Adipose tissue (tissue), 3 donors: ENCODE measurements around the gene PDE4B. TPM values are rescaled to one million over a fixed set of nuclear protein-coding genes. Genes with fewer than 3 reads are reported as not detected.

Experiments
- H3K27ac ChIP-seq: one replicate; pipeline ENCODE4 v1.5.1; 2013; ENCODE audit warnings: low read depth, low read length
- WGBS, 3 donors: extraction: QIAGEN DNeasy Blood & Tissue Kit; methylation state at CpG; one replicate each; pipeline ENCODE4 v1.1.7; 2013; 5-methylcytosine and 5-hydroxymethylcytosine counted together
- polyA plus RNA-seq, 3 donors: library from polyadenylated mRNA; stranded (reverse); fragments of 200-250 nt; gene quantifications; one replicate each; pipeline ENCODE4 v1.2.3, GENCODE V29; 2013
- donor health status: healthy with polysubstance abuse.
- donor health status: Bipolar disorder and iron deficiency.
- donor health status: healthy.

PDE4B gene
- polyA plus RNA-seq, 3 donors, result 1.3 to 10.0 (median 9.4) TPM

DNA sequence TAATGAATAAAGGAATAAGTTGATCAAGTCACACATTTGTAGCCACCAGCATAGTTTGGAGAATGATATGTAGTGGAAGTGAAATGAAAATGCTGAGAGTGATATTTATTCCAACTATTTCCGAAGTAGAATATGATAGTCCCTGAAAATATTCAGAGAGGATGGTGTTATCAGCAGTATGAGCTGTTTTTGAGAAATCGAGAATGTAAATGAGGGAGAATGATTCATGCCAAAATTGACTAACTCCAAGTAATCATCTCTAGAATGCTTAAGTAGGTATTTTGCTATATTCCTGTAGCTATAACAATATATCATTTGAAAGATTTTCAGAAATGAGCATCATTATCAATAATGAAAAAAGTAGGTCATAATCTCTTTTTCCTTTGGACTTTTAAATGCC lies 178.9 kb downstream of the PDE4B start:
- H3K27ac ChIP-seq, result no peak overlapping the region
- WGBS, 3 donors, result 75 to 79% (median 77%) methylated on average over 2 of the region's 2 CpGs

DNA sequence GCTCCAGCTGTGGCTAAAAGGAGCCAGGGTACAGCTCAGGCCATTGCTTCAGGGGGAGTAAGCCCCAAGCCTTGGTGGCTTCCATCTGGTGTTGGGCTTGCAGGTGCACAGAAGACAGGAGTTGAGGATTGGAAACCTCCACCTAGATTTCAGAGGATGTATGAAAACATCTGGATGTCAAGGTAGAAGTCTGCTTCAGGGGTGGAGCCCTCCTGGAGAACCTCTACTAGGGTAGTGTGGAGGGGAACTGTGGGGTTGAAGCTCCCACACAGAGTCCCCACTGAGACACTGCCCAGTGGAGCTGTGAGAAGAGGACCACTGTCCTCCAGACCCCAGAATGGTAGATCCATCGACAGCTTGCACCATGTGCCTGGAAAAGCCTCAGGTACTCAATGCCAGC lies 183.0 kb downstream of the PDE4B start:
- WGBS, 3 donors, result 71 to 90% (median 80%) methylated on average over 1 of the region's 1 CpG

DNA sequence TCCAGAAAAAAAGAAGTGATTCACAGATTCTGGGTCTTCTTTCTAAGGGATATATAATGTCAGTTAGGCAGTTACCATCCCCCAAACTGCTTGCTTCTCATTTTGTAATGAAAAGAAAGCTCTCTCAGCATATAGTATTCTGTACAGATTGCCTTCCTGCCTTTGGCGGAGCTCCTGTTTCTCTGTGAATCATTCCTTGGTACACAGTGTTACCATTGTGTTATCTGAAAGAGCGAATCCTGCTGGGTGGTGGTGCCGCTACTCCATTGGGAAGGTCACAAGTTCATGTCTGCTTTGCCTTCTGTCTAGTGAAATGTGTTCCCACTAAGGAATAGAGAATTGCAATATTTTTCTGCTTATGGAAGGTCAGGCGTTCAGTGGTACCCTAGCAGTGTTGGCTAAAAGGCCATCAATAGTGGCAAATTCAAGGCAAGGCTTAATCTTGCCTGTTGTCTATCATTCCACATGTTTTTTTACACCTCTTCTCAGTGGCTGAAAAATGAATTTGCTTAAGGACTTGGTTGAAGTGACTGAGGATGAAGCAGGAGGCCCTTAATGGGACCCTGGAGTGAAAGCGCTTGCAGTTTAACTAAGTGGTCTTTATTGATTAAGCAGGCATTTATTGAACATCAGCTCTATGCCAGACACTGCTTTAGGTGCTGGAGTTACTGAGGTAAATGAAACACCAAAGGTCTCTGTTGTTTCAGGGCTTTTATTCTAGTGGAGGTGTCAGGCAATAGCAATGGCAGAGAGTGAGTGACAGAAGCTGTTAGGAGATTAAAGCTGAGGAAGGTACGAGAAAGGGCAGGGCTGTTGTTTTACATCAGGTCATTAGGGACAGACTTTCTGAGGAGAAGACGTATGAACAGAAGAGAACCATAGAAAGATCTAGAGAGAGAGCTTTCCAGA lies 186.7 kb downstream of the PDE4B start:
- 38 to 80% (median 73%) methylated on average over 7 of the region's 7 CpGs for WGBS, 3 donors
- no peak overlapping the region for H3K27ac ChIP-seq

More for the DNA sequence above, 183.0 kb downstream of the PDE4B start:
- no peak overlapping the region for H3K27ac ChIP-seq

DNA sequence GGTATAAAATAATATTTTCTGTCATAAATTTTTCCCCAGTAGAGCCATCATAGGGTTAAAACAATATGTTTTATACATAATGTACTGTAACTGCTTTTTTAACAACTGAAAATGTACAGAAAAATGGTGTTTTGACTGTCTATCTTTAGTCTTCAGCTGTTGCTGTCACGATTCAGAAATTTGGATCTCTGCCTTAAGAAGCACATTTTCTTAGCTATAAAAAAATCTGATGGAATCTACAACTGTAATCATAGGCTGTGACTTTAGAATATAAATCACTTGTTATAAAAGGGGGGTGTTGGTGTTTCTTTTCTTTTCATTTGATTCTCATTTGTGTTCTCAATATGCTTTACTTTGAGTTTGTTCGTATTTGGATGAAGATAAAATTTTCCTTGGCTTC lies 187.5 kb downstream of the PDE4B start:
- no peak overlapping the region for H3K27ac ChIP-seq
- WGBS, 3 donors, result 67 to 83% (median 78%) methylated on average over 2 of the region's 2 CpGs

DNA sequence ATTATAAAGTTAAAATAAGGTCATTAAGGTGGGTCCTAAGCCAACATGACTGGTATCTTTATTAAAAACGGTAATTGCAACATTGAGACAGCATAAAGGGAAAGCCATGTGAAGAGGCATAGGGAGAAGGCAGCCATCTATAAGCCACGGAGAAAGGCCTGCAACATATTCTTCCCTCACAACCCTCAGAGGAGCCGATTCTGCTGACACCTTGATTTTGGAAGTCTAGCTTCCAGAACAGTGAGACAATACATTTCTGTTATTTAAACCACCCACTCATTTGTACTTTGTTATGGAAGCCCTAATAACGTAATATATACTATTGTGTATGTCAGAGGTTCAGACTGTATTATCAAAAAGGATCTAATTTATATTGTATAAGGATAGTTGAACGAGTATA lies 190.8 kb downstream of the PDE4B start:
- WGBS, 3 donors, result 74 to 85% (median 85%) methylated on average over 5 of the region's 5 CpGs
- H3K27ac ChIP-seq, result no peak overlapping the region

DNA sequence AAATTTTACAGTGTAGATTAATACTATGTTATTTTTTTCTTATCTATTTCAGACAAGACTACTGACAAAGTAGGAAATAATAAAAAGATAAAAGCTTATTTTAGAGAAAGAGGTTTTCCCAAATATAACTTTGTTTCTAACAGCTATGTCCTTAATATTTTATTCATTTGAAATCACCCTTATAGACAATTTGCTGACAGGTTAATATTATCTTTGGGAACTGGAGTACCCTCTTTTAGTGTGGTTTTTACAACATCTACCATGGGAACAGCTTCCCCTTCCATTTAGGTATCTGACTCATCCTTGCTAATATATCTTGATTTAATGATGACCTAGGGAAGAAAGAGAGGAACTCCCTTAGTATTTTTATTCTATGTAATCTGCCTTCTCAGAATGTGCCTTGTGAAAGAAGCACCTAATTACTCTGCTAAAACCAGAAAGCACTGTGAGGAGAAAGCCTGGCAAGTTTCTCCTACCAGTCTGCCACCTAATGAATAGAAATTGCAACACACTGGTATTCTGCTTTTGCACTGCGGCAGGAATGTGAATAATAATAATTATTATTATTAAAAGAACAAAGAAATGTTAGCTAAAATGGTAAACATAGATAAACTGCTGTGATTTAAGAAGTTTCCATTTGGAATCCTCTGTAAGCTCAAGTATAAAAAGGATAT lies 192.8 kb downstream of the PDE4B start:
- WGBS, 3 donors, result 52 to 83% (median 75%) methylated on average over 1 of the region's 1 CpG
- no peak overlapping the region for H3K27ac ChIP-seq

DNA sequence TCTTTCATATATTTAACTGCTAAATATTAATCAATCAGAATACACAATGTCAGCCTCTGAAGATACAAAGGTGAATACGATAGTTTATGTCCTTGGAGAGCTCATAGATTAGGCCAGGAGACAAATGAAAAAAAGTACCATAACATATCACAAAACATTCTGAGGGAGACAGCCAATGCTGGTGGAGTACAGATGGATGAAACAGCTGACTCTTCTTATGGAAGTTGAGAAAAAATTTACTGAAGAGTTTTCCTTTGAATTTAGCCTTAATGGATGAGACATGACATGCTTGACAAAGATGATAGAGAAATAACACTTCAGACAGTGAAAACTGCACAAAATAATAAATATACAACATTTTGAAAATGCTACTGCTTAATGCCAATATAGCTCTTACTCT lies 193.5 kb downstream of the PDE4B start:
- 22 to 78% (median 76%) methylated on average over 1 of the region's 1 CpG for WGBS, 3 donors

DNA sequence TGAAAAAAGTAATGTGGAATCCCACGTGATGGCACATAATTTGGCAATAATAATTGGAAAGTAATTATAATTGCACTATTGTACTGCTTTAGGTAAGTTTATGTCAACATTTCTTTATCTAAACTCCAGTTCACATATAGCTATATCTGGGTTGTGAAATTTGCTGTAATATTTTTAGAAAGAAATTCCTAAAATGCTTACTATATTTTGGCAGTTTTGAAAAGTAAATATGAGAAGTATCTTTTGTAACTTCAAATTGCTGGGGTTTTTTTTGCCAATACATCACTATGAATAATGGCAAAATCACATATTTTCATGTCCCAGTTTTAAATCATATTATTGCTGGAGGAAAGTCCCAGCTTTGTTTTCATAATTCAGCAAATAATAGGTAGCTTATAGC lies 197.5 kb downstream of the PDE4B start:
- H3K27ac ChIP-seq, result no peak overlapping the region
- WGBS, 3 donors, result 46 to 57% (median 57%) methylated on average over 1 of the region's 1 CpG

More for the DNA sequence above, 193.5 kb downstream of the PDE4B start:
- H3K27ac ChIP-seq, result no peak overlapping the region

DNA sequence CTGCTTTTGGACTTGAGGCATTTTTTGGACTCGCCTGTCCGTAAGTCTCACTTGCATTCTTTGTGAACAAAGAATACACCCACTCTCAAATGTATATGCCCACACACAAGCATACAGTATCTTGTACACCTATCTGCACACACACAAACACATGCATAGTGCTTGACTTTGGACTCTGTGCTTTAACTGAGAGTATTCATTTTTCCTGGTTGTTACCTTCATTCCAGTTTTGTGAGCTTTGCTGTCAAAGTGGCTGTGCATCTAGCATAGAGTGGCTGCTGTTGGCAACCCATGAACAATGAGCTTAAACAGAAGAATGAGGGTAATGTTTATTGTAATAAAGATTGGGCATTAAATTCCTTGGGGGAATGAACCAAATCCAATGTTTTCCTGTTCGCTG lies 199.0 kb downstream of the PDE4B start:
- WGBS, 3 donors, result 80 to 94% (median 91%) methylated on average over 3 of the region's 3 CpGs

DNA sequence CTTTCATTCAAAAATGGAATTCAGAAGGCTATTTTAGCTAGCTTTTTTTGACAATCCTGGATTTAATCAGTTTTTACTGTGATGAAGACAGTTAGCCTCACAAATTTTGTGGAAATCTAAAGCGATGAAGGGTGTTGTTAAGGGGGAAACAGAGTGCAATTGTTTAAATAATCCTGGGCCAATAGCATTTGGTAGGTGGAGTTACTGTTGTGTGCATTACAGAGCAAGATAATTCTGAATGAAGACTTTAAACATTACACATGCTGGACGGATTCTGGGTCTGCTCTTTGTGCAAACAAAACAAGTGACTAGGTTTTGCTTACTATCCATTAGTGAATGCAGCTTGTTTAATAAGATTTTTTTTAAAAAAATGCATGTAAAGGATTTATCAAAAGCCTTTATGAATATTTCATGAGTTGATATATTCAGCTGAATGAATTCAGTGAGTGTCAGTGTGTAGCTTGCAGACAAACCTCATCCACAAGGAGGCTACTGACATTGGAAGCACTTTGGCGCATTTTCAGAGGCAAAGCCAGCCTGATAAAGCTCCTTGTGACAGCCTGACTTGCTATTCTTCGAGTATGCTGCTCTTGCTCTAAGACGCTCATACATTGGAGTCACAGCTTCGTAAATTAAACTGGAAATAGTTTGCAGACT lies 199.6 kb downstream of the PDE4B start:
- H3K27ac ChIP-seq, result no peak overlapping the region
- WGBS, 3 donors, result 37 to 61% (median 59%) methylated on average over 6 of the region's 6 CpGs

More for the DNA sequence above, 199.0 kb downstream of the PDE4B start:
- H3K27ac ChIP-seq, result no peak overlapping the region

DNA sequence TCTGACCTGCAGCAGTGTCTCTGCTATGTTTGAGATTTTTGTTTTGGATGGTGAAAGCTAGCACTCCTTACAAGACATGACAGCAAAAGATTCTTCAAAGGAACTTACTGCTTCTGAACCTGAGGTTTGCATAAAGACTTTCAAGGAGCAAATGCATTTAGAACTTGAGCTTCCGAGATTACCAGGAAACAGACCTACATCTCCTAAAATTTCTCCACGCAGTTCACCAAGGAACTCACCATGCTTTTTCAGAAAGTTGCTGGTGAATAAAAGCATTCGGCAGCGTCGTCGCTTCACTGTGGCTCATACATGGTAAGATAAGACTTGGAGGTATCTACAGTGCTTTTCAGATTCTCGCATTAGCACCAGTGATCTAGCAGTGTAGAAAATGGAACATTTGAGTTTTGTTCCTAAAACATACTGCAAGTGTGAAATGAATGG lies 200.2 kb downstream of the PDE4B start:
- no peak overlapping the region for H3K27ac ChIP-seq
- WGBS, 3 donors, result 71 to 81% (median 78%) methylated on average over 7 of the region's 7 CpGs

DNA sequence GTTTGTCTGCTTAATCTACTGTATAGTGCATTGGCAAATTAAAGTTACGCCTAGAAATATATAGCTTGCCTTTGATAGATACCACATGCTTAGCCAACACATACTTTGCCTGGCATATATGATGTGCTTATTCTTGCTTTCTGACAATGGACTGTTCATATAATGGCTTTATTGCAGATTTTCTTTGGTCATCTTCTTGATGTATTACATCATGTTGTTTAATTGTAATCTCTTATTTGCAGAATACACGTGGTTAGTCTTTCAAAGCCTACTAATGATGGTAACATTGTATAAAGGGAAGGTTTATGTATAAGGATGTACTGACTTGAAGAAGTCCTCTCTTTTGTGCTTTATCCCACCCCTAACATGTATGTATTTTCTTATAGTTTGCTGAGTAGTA lies 201.5 kb downstream of the PDE4B start:
- no peak overlapping the region for H3K27ac ChIP-seq
- WGBS, 3 donors, result 69 to 83% (median 74%) methylated on average over 2 of the region's 2 CpGs

DNA sequence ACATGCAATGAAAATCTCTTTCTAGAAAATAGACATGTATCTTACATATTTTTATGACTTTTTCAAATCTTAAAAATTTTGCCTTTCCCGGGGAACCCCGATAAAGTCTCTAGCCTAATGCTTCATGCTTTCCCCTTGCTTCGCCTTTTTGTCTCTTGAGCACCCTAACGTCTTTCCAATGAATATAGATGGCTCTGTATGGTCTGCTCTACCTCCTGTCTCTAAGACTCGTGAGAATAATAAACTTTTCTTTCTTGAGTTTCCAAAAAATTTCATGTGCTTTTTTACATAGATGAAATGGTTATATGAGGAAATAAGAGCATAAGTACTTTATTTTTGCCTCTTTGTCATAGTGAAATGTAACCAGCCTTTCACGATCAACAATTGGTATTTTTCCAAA lies 202.6 kb downstream of the PDE4B start:
- H3K27ac ChIP-seq, result no peak overlapping the region
- 50 to 59% (median 56%) methylated on average over 6 of the region's 6 CpGs for WGBS, 3 donors

DNA sequence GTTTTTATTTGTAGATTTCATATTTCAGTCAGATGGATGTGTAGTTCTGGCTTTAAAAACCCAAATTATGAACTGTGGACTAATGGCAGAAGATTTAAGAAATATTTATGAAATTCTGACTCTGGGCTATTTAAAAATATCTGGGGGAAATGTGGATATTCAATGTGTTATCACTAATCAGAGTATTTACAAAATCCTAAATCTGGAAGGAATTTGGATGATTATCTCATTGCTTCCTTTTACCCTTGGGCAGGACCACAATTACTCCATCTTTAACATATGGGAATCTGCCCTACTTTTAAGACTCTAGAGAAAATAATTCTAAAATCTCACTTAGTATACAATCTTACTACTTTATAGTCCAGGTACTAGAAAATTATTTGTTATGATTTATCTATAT lies 203.2 kb downstream of the PDE4B start:
- H3K27ac ChIP-seq, result no peak overlapping the region

DNA sequence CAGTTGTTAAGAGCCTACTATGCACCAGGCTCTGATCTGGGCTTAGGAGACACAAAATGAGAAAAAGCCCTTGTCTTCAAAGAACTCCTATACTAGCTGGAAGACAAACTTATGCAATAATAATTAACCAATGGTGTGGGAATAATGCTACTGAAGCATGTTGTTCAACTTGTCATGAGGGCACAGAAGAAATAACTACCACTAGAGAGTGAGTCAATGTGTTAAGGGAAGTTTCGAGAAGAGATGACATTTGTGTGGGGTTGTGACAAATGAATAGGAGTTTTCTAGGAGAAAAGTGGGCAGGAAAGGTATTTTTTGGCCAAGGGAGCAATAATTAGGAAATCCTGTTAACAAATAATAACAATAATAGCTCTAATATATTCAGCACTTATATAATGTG lies 205.0 kb downstream of the PDE4B start:
- H3K27ac ChIP-seq, result no peak overlapping the region
- WGBS, 3 donors, result 74 to 94% (median 90%) methylated on average over 1 of the region's 1 CpG

DNA sequence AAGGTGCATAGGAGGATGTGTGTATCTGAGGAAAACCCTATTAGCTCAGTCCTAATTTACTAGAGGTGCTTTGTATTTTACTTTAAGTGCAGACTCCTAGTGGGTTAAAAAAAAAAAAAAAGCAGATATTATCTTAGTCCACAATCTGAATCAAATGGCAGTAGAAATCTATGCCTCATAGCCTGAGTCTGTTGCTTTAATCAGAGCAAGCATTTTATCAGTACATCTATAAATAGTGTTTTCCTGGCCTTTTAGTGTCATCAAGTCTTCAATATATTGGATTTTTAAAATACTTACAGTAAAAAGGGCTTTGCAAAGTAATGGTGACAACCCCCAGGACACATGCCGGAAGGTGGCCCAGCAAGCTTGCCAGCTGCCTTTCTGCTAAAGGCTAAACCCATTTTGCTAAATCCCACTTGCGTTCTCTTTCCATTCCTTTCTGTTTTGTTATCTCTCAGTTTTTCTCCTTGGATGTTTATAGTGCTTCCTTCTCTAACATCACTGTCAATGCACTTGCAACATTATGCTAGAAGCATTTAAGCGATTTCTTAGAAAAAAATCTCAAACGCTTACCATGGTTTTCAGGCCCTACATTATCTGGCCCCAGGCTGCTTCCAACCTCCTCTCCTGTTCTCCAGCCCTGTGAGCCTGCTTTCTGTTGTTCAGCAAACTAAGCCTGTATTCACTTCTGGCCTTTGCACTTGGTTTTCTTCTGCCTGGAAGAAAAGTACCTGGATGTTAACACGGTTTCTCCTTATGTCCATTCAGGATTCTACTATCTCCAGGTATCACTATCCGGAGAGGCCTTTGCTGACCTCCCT lies 206.3 kb downstream of the PDE4B start:
- H3K27ac ChIP-seq, result no peak overlapping the region
- WGBS, 3 donors, result 88 to 93% (median 92%) methylated on average over 6 of the region's 6 CpGs

DNA sequence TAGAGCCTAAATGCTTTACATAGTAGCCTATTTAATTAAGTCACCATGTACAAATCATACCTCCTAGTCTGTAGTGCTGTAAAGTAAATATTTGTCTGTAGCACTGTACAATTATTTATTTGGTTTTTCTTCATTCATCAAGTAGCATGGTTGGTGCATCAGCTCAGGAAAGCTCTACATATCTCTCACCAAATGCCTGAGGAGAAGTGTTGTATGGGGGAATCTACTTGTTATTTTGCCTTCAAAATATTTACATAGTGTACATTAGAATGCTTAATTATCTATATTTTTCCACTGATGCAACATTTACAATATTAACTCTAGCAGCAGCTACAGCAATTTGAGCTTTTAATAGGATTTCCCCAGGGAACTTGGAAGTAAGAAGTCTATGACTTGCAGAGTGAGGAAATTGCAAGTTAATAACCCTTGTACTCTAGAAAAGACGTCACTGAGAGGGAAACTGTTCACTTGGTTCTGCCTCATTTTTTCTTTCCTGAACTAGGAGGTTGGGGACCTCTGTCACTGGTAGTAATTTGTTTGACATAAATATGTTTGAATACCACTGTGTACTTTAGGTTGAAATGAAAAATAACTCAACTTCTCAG lies 207.4 kb downstream of the PDE4B start:
- H3K27ac ChIP-seq, result no peak overlapping the region
- 28 to 62% (median 34%) methylated on average over 1 of the region's 1 CpG for WGBS, 3 donors

DNA sequence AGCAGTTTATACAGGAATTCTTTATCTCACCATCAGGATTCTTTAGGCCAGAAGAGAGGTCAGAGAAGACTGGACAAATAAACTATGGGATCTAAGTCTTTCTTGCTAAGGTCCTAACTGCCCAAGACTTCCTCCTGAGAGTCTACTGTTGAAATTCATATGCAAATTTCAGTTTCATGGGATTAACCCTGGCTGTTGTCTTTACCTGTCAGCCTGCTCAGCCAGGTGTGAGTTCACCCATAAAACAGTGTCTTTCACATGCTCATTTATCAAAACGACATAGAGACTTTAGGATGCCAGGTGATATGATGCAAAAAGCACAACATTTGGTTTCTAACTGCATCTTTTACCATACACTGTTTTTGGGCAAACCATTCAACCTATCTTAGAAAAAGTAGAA lies 211.0 kb downstream of the PDE4B start:
- H3K27ac ChIP-seq, result no peak overlapping the region
- 18 to 48% (median 43%) methylated on average over 1 of the region's 1 CpG for WGBS, 3 donors
